Lower leg skin (tissue), 4 donors: ENCODE measurements around the gene KRTAP2-3. TPM values are rescaled to one million over a fixed set of nuclear protein-coding genes. Genes with fewer than 3 reads are reported as not detected.
"Not testable (repeated sequence)": the region's sequence is repeated elsewhere in the genome, so short reads cannot be mapped to it uniquely, and the experiment has no call there.

Source experiments
- DNase-seq, 2 donors: peaks; one replicate each; pipeline ENCODE4 v3.0.0-alpha.2; 2019; ENCODE audit warnings: low spot score in 2 of 2
- H3K4me3 ChIP-seq: fragments of 200-600 bp; sonication (generic); 2 replicates; pipeline ENCODE4 v1.5.1; 2017; ENCODE audit warnings: mild to moderate bottlenecking, low read depth; ENCODE audit not compliant: poor library complexity, severe bottlenecking
- CTCF ChIP-seq, 3 donors: fragments of 450-650 bp; IDR thresholded peaks; one replicate each; pipeline ENCODE4 v1.5.1; 2016; ENCODE audit warnings: antibody characterized with exemption in 3 of 3, mild to moderate bottlenecking in 3 of 3, moderate library complexity in 2 of 3
- POLR2A ChIP-seq, 2 donors: fragments of 450-650 bp; IDR thresholded peaks; one replicate each; pipeline ENCODE4 v1.6.1; 2016 to 2017; ENCODE audit warnings: antibody characterized with exemption in 2 of 2, mild to moderate bottlenecking in 1 of 2, moderate library complexity in 1 of 2
- WGBS, 2 donors: methylation state at CpG; one replicate each; pipeline ENCODE4 v1.1.5; 2018; 5-methylcytosine and 5-hydroxymethylcytosine counted together
- intact Hi-C: fragments of 100-400 bp; cut with DNase I; formaldehyde crosslinking; loops from one replicate; pipeline ENCODE4 v1.15.0; 2023; ENCODE audit warnings: low total_unique reads
- total RNA-seq, 4 donors: library from RNA; depleted of rRNA; stranded (reverse); fragments of >200 nt; gene quantifications; one replicate each; pipeline ENCODE4 v1.1.0, GENCODE V29; 2016

KRTAP2-3 gene
- total RNA-seq, 4 donors from 2014 or later = 3.9 to 12.8 TPM; not detected in 2

- H3K4me3 ChIP-seq = no peak overlapping the region
- TF ChIP-seq CTCF (IDR thresholded peaks at IDR 0.05) (no peak), POLR2A (IDR thresholded peaks at IDR 0.05) (no peak)
- WGBS, 2 donors = 90 to 93% methylated on average over 5 of the region's 5 CpGs
- intact Hi-C loops = no loop called here
- no peak for DNase-seq
Observed at GRCh38 chr17:41058741-41059140, 1.2 kb downstream of the KRTAP2-3 start.

- intact Hi-C loops = no loop called here
- no peak overlapping the region for H3K4me3 ChIP-seq
- no peak for DNase-seq
- WGBS, 2 donors = 91 to 95% methylated on average over 1 of the region's 1 CpG
- TF ChIP-seq POLR2A (IDR thresholded peaks at IDR 0.05) (no peak), CTCF (IDR thresholded peaks at IDR 0.05) (no peak)
Observed at GRCh38 chr17:41057547-41057946, 2.4 kb downstream of the KRTAP2-3 start.

GRCh38 chr17:41055130-41055529 is 4.8 kb downstream of the KRTAP2-3 start, which contains the start of gene KRTAP2-2:
KRTAP2-2 (minus strand) TSS chr17:41055230; CDS start chr17:41055211, 19 bp downstream.
- H3K4me3 ChIP-seq, DNase-seq, intact Hi-C loops: not testable (repeated sequence)
- 87 to 90% methylated on average over 1 to 3 of the region's 6 CpGs for WGBS, 2 donors

GRCh38 chr17:41054556-41054955 is 5.4 kb downstream of the KRTAP2-3 start:
- intact Hi-C loops, H3K4me3 ChIP-seq, DNase-seq: not testable (repeated sequence)
- whole genome bisulfite sequencing, 2 donors = 81 to 84% methylated on average over 7 of the region's 9 CpGs

GRCh38 chr17:41054025-41054424 is 5.9 kb downstream of the KRTAP2-3 start:
- no peak for DNase-seq
- intact Hi-C loops = no loop called here
- 93 to 97% methylated on average over 4 of the region's 4 CpGs for WGBS, 2 donors
- no peak overlapping the region for H3K4me3 ChIP-seq
- TF ChIP-seq CTCF (IDR thresholded peaks at IDR 0.05) (no peak), POLR2A (IDR thresholded peaks at IDR 0.05) (no peak)

- TF ChIP-seq CTCF (IDR thresholded peaks at IDR 0.05) = no peak
- no peak for TF ChIP-seq POLR2A (IDR thresholded peaks at IDR 0.05)
- intact Hi-C loops = no loop called here
- no peak for DNase-seq
- no peak overlapping the region for H3K4me3 ChIP-seq
Observed at GRCh38 chr17:41052566-41052965, 7.3 kb downstream of the KRTAP2-3 start.

GRCh38 chr17:41049110-41049509 is 10.8 kb downstream of the KRTAP2-3 start:
- DNase-seq = no peak
- H3K4me3 ChIP-seq = no peak overlapping the region
- no peak for TF ChIP-seq CTCF (IDR thresholded peaks at IDR 0.05)
- TF ChIP-seq POLR2A (IDR thresholded peaks at IDR 0.05) = no peak
- intact Hi-C loops = no loop called here
- whole genome bisulfite sequencing, 2 donors = 50 to 75% methylated on average over 2 of the region's 2 CpGs
